ENCODE data around the gene CRMP1.

The CRMP1 gene

GRCh38 chr4:5854929-5855328, 38.0 kb downstream of the CRMP1 start:
- no peak for DNase-seq (ENCODE audit: low read depth, low spot score)
- Histone ChIP-seq H3K9me3 (ENCODE audit: insufficient read depth, low read length) (no peaks in the 10 kb centered on the region), H3K36me3 (ENCODE audit: insufficient read depth, insufficient read length, low read length) (peaks cover 63% of the 10 kb centered on the region), H3K4me1 (ENCODE audit: insufficient read depth, insufficient read length) (no peaks in the 10 kb centered on the region), H3K27me3 (ENCODE audit: insufficient read depth, insufficient read length) (no peaks in the 10 kb centered on the region), H3K4me3 (ENCODE audit: insufficient read length, low read depth) (no peak overlapping the region), H3K9ac (ENCODE audit: insufficient read length, low read depth) (no peak overlapping the region)
- TF ChIP-seq SUZ12 (IDR thresholded peaks at IDR 0.05; ENCODE audit: extremely low read depth, insufficient read depth, insufficient read length) (no peak), YY1 (IDR thresholded peaks at IDR 0.05; ENCODE audit: insufficient read depth, insufficient read length) (no peak), ZNF274 (IDR thresholded peaks at IDR 0.05; ENCODE audit: low read depth, low read length) (no peak)

DNA sequence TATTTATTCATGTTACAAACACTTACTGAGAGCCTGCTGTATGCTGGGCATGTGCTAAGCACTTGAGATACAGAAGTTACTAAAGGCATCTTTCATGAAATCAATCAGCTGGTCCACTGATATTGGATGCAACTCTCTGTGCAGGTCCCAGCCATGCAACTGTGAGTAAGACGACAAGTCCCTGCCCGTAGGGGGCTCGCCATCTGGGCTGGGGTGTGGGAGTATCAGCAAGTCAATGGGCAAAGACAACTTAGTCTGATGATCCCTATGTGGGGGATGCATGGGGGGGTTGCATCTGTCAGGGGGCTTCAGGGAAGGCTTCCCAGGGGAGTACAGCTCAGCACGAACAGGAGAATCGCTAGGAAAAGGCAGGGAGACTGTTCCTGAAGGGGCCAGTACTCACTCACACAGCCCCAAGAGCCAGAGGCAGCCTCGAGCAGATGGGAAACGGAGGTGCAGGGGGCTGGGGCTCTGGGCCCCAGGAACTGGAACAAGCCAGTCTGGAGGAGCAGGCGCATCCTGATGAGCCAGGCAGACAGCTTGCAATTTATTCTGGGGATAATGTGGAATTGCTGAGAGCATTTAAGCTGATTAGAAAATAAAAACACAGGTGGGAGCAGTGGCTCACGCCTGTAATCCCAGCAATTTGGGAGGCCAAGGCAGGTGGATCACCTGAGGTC, 40.2 kb downstream of the CRMP1 start:
- Histone ChIP-seq H3K9ac (ENCODE audit: insufficient read length, low read depth) (no peak overlapping the region), H3K27me3 (ENCODE audit: insufficient read depth, insufficient read length) (no peaks in the 10 kb centered on the region), H3K9me3 (ENCODE audit: insufficient read depth, low read length) (no peaks in the 10 kb centered on the region), H3K4me1 (ENCODE audit: insufficient read depth, insufficient read length) (no peaks in the 10 kb centered on the region), H3K36me3 (ENCODE audit: insufficient read depth, insufficient read length, low read length) (peaks cover 63% of the 10 kb centered on the region), H3K4me3 (ENCODE audit: insufficient read length, low read depth) (no peak overlapping the region)
- TF ChIP-seq SUZ12 (IDR thresholded peaks at IDR 0.05; ENCODE audit: extremely low read depth, insufficient read depth, insufficient read length) (no peak), YY1 (IDR thresholded peaks at IDR 0.05; ENCODE audit: insufficient read depth, insufficient read length) (no peak), ZNF274 (IDR thresholded peaks at IDR 0.05; ENCODE audit: low read depth, low read length) (no peak)
- no peak for DNase-seq (ENCODE audit: low read depth, low spot score)

DNA sequence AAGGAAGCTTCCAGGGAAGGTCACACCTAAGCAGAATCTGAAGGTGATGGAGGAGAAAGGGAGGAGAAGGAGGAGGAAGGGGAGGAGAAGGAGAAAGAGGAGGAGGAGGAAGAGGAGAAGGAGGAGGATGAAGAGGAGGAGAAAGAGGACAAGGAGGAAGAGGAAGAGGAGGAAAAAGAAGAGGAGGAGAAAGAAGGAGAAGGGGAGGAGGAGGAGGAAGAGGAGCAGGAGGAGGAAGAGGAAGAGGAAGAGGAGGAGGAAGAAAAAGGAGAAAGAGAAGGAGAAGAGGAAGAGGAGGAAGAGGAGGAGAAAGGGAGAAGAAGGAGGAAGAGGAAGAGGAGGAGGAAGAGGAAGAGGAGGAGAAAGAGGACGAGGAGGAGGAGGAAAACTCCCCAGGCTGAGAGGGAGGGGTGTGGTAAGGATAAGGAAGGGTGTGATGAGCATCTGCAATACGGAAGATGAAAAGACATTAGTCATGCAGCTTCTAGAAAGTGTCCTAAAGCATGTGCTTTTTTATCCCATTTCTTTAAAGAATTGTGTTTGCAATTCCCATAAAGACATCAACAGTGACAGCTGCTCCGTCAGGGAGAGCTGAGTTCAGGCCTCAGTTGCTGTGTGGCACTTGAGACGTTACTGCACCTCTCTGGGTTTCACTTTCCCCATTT, 41.1 kb downstream of the CRMP1 start:
- Histone ChIP-seq H3K36me3 (ENCODE audit: insufficient read depth, insufficient read length, low read length) (peaks cover 70% of the 10 kb centered on the region), H3K27me3 (ENCODE audit: insufficient read depth, insufficient read length) (no peaks in the 10 kb centered on the region), H3K4me1 (ENCODE audit: insufficient read depth, insufficient read length) (no peaks in the 10 kb centered on the region), H3K9me3 (ENCODE audit: insufficient read depth, low read length) (no peaks in the 10 kb centered on the region), H3K4me3 (ENCODE audit: insufficient read length, low read depth) (no peak overlapping the region), H3K9ac (ENCODE audit: insufficient read length, low read depth) (no peak overlapping the region)
- no peak for DNase-seq (ENCODE audit: low read depth, low spot score)
- no peak for TF ChIP-seq ZNF274 (IDR thresholded peaks at IDR 0.05; ENCODE audit: low read depth, low read length)
- no peak for TF ChIP-seq YY1 (IDR thresholded peaks at IDR 0.05; ENCODE audit: insufficient read depth, insufficient read length)
- no peak for TF ChIP-seq SUZ12 (IDR thresholded peaks at IDR 0.05; ENCODE audit: extremely low read depth, insufficient read depth, insufficient read length)

- Histone ChIP-seq H3K4me1 (ENCODE audit: insufficient read depth, insufficient read length) (no peaks in the 10 kb centered on the region), H3K4me3 (ENCODE audit: insufficient read length, low read depth) (no peak overlapping the region), H3K36me3 (ENCODE audit: insufficient read depth, insufficient read length, low read length) (peaks cover 62% of the 10 kb centered on the region), H3K27me3 (ENCODE audit: insufficient read depth, insufficient read length) (no peaks in the 10 kb centered on the region), H3K9ac (ENCODE audit: insufficient read length, low read depth) (no peak overlapping the region), H3K9me3 (ENCODE audit: insufficient read depth, low read length) (no peaks in the 10 kb centered on the region)
- TF ChIP-seq YY1 (IDR thresholded peaks at IDR 0.05; ENCODE audit: insufficient read depth, insufficient read length) (no peak), SUZ12 (IDR thresholded peaks at IDR 0.05; ENCODE audit: extremely low read depth, insufficient read depth, insufficient read length) (no peak), ZNF274 (IDR thresholded peaks at IDR 0.05; ENCODE audit: low read depth, low read length) (no peak)
- no peak for DNase-seq (ENCODE audit: low read depth, low spot score)
Observed at GRCh38 chr4:5845035-5845905, 47.6 kb downstream of the CRMP1 start.

DNA sequence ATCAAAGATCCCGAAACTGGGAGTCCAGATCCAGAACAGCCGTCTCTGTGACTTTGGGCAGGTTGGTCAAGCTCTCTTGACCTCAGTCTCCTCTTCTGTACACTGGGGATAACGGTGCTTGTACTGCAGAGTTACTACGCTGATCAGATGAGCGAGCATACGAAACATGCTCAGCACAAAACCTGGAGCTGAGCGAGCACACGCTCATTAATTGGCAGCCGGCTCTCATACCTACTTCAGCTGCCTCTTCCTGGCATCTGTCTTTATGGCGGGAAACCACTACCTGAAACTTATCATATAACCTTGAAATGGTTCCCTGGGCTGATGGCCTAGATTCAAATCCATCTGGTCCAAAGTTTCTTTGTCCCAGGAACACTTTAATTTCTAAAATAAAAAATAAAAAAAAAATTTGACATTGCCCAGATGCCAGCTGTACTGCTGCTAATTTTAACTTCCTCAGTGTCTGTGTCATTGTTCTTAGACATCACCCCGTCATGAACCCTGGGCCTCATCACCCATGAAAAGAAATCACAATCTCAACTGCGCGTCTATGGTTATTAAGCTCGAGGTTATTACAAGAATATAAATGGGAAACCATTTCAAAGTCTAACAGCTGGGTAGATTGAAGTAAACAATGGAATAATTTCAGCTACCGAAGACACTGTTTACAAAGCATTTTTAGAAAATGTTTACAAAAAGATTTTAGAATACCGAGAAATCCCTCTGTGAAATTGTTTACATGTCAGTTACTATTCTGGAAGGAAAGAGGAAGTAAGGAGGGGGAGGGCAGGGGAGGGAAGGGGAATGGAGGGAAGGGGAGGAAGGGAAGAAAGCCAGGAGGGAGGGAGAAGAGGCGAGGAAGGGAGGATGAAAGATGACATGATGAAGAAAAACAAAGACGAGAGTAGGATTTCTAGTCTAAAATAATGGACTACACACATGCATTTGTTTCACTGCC, 49.0 kb downstream of the CRMP1 start:
- no peak overlapping the region for H3K9ac ChIP-seq (ENCODE audit: insufficient read length, low read depth)
- no peaks in the 10 kb centered on the region for H3K4me1 ChIP-seq (ENCODE audit: insufficient read depth, insufficient read length)
- no peak overlapping the region for H3K4me3 ChIP-seq (ENCODE audit: insufficient read length, low read depth)
- no peaks in the 10 kb centered on the region for H3K9me3 ChIP-seq (ENCODE audit: insufficient read depth, low read length)
- no peak for DNase-seq (ENCODE audit: low read depth, low spot score)
- no peak for TF ChIP-seq SUZ12 (IDR thresholded peaks at IDR 0.05; ENCODE audit: extremely low read depth, insufficient read depth, insufficient read length)
- no peak for TF ChIP-seq ZNF274 (IDR thresholded peaks at IDR 0.05; ENCODE audit: low read depth, low read length)
- no peak for TF ChIP-seq YY1 (IDR thresholded peaks at IDR 0.05; ENCODE audit: insufficient read depth, insufficient read length)
- H3K36me3 ChIP-seq (ENCODE audit: insufficient read depth, insufficient read length, low read length), result peaks cover 57% of the 10 kb centered on the region
- H3K27me3 ChIP-seq (ENCODE audit: insufficient read depth, insufficient read length), result no peaks in the 10 kb centered on the region

- no peak overlapping the region for H3K4me3 ChIP-seq (ENCODE audit: insufficient read length, low read depth)
- TF ChIP-seq YY1 (IDR thresholded peaks at IDR 0.05; ENCODE audit: insufficient read depth, insufficient read length), result no peak
- TF ChIP-seq ZNF274 (IDR thresholded peaks at IDR 0.05; ENCODE audit: low read depth, low read length), result no peak
- no peak for TF ChIP-seq SUZ12 (IDR thresholded peaks at IDR 0.05; ENCODE audit: extremely low read depth, insufficient read depth, insufficient read length)
- DNase-seq (ENCODE audit: low read depth, low spot score), result no peak
- H3K27me3 ChIP-seq (ENCODE audit: insufficient read depth, insufficient read length), result no peaks in the 10 kb centered on the region
- H3K36me3 ChIP-seq (ENCODE audit: insufficient read depth, insufficient read length, low read length), result peaks cover 62% of the 10 kb centered on the region
- no peaks in the 10 kb centered on the region for H3K9me3 ChIP-seq (ENCODE audit: insufficient read depth, low read length)
- H3K4me1 ChIP-seq (ENCODE audit: insufficient read depth, insufficient read length), result no peaks in the 10 kb centered on the region
- no peak overlapping the region for H3K9ac ChIP-seq (ENCODE audit: insufficient read length, low read depth)
Observed at GRCh38 chr4:5842456-5842855, 50.4 kb downstream of the CRMP1 start.

Data from NT2/D1 (cell line).